WTC11 (cell line): ENCODE data around the gene ERBB4.

Experiments
- CBFB ChIP-seq: sonication (generic); formaldehyde crosslinking; IDR thresholded peaks from 2 replicates; pipeline ENCODE4 v1.8.1; 2022; ENCODE audit warnings: mild to moderate bottlenecking, low read depth, missing genetic modification reagents
- ESRRA ChIP-seq: sonication (generic); formaldehyde crosslinking; IDR thresholded peaks from 2 replicates; pipeline ENCODE4 v1.8.1; 2022; ENCODE audit warnings: mild to moderate bottlenecking, missing genetic modification reagents, borderline replicate concordance
- ETV6 ChIP-seq: sonication (generic); formaldehyde crosslinking; IDR thresholded peaks from 2 replicates; pipeline ENCODE4 v1.8.1; 2022; ENCODE audit warnings: mild to moderate bottlenecking, missing genetic modification reagents
- TF ChIP-seq, protein P1 (sequence below): fragments of 200-600 bp; IDR thresholded peaks from 2 replicates; pipeline ENCODE4 v1.8.0; 2022; ENCODE audit warnings: antibody characterized with exemption

DNA sequence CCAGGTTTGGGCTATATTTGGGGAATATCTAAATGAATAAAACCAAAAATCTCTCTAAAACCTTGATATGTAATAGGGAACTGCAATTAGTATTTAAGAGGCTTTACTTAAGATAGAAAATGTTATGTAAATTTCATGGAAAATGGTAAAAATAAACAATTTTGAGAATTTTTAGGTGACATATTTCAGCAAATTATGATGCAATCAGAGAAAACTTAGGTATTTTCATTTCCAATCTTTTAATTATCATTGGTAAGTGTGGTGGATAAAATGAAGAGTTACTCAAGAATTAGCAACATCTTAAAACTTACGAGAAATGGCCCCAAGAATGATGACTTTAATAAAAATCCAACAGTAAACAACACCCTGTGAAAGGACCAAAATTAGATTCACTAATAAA, 571.4 kb downstream of the ERBB4 start:
- no peak for TF ChIP-seq ESRRA
- TF ChIP-seq CBFB (CRISPR knock-in tag) = no peak
- TF ChIP-seq, protein P1, sequence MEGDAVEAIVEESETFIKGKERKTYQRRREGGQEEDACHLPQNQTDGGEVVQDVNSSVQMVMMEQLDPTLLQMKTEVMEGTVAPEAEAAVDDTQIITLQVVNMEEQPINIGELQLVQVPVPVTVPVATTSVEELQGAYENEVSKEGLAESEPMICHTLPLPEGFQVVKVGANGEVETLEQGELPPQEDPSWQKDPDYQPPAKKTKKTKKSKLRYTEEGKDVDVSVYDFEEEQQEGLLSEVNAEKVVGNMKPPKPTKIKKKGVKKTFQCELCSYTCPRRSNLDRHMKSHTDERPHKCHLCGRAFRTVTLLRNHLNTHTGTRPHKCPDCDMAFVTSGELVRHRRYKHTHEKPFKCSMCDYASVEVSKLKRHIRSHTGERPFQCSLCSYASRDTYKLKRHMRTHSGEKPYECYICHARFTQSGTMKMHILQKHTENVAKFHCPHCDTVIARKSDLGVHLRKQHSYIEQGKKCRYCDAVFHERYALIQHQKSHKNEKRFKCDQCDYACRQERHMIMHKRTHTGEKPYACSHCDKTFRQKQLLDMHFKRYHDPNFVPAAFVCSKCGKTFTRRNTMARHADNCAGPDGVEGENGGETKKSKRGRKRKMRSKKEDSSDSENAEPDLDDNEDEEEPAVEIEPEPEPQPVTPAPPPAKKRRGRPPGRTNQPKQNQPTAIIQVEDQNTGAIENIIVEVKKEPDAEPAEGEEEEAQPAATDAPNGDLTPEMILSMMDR = no peak
- TF ChIP-seq ETV6 = no peak
